C4-2B (cell line): ENCODE results near the gene KIZ.

Source experiments
- CTCF ChIP-seq: fragments of 450-650 bp; conservative IDR thresholded peaks from 2 replicates; pipeline ENCODE4 v1.5.1; 2017; ENCODE audit warnings: mild to moderate bottlenecking
- ZFX ChIP-seq: fragments of 450-650 bp; IDR thresholded peaks from 2 replicates; pipeline ENCODE4 v1.6.1; 2017

DNA sequence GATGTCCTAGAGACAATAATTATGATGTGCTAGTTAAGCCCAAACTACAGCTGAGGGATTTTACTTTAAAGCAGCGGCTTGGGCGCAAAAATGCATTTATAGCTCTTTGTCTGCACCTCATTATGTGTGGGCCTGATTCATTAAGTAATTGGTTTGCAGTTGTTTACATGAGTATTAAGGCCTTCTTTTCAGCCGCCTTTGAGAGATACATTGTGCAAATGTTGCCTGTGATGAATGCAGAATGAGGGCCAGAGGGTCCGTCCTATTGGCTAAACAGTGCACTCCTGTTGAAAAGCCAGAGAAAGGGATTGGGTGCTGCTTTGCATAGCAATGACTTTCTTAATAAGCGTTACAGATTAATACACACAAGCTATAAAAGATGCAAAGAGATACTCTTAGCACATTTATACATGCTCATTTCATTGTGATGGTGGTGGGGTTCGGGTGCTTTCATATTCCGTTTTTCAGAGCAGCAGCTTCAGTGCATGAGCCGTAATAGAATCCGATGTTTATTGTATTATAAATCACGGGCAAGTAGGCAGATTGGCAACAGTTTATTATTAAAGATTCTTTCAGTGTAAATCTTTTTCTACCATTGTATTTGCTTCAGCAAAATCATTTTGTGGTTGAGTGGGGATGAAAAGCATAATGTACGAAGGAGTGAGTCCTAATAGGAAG lies 109.1 kb downstream of the KIZ start:
- no peak for TF ChIP-seq CTCF
- no peak for TF ChIP-seq ZFX
